T-helper 1 cell (primary cell): Measurements from ENCODE around the gene CD9.
"Not testable (repeated sequence)": the region's sequence is repeated elsewhere in the genome, so short reads cannot be mapped to it uniquely, and the experiment has no call there.

Experiments
- DNase-seq, 5 donors: peaks; one replicate each; pipeline ENCODE4 v3.0.0-alpha.2; 2012 to 2020
- total RNA-seq, 4 donors: gene quantifications; one replicate each; lab custom pipeline; 2026; lab: John Stamatoyannopoulos, UW

Gene CD9, protein sequence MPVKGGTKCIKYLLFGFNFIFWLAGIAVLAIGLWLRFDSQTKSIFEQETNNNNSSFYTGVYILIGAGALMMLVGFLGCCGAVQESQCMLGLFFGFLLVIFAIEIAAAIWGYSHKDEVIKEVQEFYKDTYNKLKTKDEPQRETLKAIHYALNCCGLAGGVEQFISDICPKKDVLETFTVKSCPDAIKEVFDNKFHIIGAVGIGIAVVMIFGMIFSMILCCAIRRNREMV
- total RNA-seq, result 0 to 0.46 (median 0.25) reads per million in 4 donors

- DNase-seq, result peak in 1 of 5 donors; percentile 40
These were observed at the start of gene CD9 for GRCh38 chr12:6200256-6201212. TSS of gene CD9 (plus strand) at chr12:6200400. CDS start at chr12:6200500, 100 bp downstream.

- no peak for DNase-seq
These were observed 45.3 kb upstream of the CD9 start for GRCh38 chr12:6154730-6155459.

DNA sequence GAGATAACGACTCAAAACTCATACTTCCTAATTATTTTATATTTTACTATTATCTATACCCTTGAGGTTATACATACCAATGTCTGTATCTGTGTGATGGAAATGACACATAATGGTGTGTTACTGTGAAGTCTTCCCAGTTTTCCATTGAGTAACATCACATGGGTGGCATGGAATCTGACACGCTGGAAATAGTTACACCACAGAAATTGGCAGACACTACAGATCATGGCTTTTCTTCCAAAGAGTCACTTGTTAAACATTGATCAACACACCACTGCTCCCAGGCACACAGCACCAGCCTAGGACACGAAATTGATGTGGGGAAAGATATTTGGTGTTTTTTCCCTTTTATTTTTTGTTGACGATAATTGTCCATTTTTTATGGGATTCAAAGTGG lies 42.7 kb upstream of the CD9 start:
- DNase-seq, result no peak

GRCh38 chr12:6158255-6158654 lies 41.9 kb upstream of the CD9 start:
- no peak for DNase-seq

DNA sequence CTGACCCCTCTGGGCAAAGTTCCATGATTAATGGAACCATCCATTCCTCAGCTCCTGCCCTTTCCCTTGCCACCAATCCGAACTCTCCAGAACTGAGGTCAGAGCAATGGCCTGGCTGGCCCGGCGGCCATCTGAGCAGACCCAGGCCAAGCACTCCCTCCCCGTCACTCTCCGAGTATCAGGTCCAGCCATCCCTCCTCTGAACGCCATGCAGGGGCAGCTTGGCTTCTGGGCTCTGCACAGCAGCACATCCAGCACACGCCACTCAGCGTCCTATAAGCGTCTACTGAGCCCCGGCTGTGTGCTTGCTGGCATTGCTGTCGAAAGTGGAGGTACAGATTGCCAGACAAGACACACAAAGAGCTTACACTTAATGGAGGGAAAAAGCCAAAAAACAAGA lies 41.5 kb upstream of the CD9 start:
- no peak for DNase-seq

GRCh38 chr12:6159166-6160011 lies 40.8 kb upstream of the CD9 start:
- not testable (repeated sequence) for DNase-seq

GRCh38 chr12:6160049-6160649 lies 40.1 kb upstream of the CD9 start:
- not testable (repeated sequence) for DNase-seq

DNA sequence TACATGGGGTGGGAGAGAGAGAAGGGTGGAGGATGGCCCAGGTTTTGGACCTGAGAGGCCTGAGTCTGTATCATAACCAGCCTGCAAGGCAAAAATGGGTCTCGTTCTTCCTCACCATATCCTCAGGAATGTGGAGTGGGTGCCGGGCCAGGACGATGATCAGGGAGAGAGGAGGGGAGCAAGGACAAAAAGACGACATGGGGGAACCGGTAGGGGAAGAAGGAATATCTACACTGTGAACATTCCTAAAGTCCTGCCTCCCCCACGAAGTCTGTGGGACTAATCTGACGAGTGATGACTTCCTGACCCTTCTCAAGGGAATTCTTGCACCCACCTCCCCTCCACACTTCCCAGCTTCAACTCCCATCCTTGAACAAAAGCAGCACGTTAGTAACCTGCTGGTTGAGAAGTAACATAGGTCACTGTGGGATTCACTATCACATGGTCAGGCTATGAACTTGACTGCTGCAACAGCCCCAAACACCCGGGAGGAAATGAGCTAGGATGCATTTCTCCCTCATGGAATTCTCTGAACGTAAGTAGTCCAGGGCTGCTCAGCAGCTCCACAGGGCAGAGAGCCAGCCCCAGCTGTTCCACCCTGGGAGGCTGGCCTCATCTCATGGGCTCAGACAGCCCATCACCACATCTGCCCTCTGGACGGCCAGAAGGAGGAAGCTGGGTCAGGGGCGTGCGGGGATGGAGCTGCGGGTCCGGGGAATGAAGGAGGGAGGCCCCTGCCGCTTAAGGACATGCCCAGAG lies 38.9 kb upstream of the CD9 start:
- no peak for DNase-seq

DNA sequence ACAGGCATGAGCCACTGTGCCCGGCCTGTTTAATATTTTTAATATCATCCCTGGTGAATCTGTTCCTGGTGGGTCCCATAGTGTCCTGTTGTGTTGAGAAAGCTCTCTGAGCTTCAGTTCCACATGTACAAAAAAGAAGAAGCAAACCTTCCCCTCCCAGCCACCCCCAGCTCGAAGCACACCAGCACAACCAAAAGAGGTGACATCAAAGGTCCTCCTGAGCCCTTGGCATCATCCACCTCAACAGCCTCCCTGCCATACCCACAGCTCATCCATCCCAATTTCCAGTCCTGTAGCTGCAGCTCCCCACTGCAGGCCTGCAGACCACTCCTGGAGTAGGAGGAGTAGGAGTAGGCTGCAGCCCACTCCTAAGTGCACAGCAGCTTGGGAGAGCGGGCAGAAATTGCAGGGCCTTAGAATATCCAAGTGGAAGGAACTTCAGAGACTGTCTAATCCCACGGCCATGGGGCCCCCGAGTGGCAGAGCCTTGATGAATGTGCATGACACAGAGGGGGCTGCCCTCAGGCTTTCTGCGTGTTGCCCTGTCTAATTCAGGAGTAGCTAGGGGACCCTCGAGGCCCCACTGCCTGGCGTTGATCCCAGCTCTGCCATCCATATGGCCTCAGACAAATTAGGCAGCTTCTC lies 36.7 kb upstream of the CD9 start:
- DNase-seq, result no peak

DNA sequence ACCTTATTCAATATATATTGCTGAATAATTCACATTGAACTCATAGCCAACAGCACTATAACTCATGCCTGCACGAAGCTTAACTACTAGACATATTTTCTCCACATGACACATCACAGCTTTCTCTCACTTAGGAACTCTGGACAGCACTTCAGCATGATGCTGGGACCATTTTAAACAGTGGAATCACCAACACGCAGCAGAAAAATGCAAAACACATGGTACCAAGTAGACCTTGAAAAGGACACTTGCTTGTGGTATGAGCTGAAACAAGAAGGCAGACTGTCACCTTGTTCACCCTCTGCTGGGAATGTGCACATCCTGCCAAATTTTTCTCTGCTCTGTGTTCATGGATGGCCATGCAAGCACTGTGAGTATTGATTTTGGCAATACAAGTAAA lies 34.8 kb upstream of the CD9 start:
- DNase-seq, result no peak

DNA sequence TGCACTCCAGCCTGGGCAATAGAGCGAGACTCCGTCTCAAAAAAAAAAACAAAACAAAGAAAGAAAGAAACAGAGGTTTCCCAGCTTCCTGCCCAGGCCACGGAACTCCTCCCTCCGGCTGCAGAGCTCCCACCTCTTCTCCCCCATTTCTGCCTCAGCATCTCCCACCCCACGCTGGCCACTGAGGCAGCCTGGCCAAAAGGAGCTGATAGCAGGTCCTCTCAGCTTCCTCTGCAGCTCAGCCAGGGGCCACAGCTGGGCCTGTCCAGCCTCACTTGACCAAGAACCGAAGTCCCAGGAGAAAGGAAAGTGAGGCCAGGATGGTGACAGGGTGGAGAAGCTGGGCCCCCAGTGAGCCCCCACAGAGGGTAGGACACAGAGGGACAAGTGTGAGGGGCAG lies 33.4 kb upstream of the CD9 start:
- no peak for DNase-seq

GRCh38 chr12:6167327-6168280 lies 32.6 kb upstream of the CD9 start:
- peak in 1 of 5 donors; percentile 47 for DNase-seq

- no peak for DNase-seq
These were observed 28.7 kb upstream of the CD9 start for GRCh38 chr12:6171409-6172015.

GRCh38 chr12:6172086-6172485 lies 28.1 kb upstream of the CD9 start:
- DNase-seq, result no peak

DNA sequence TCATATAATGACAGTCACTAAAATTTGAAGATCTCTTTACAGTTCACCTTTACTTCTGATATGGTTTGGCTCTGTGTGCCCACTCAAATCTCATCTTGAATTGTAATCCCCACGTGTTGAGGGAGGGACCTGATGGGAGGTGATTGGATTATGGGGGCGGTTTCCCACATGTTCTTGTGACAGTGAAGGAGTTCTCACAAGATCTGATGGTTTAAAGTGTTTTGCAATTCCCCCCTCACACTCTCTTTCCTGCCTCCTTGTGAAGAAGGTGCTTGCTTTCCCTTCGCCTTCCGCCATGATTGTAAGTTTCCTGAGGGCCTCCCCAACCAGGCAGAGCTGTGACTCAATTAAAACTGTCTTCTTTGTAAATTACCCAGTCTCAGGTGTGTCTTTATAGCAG lies 27.3 kb upstream of the CD9 start:
- DNase-seq, result no peak

DNA sequence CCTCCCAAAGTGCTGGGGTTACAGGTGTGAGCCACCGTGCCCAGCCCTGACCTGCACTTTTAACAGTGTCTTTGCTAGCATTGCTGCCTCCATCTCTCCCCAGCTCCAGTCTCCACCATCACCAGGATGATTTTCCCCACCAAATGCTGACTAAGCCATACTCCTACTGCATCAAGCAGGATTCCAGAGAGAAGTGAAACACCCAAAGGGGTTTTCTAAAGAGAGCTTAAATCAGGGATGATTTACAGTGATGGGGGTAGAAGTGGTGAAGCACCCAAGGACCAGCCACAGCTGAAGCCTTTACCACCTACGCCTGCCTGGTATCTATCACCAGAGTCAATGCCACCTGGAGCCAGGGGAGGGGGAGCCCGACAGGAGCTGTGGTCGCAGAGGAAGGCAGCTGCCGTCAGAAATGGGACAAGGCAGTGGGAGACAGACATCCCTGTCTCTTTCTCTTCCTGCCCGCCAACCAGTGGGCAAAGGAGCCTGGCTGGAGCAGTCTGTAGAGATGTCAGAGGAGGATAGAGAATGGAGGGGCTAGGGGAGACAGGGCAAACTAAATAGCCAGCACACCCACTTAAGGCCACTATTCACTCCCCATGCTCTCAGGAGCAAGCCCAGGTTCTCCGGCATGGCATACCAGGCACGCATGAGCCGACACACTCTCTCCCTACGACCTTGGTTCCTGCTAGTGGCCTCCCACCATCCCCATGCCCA lies 22.4 kb upstream of the CD9 start:
- DNase-seq, result no peak

- DNase-seq, result no peak
These were observed 21.0 kb upstream of the CD9 start for GRCh38 chr12:6178981-6179761.
